MM.1S (cell line): Measurements from ENCODE around the gene LIN37.

ENCODE experiments used
- EZH2 ChIP-seq: fragments of 300-600 bp; sonication (generic); optimal IDR thresholded peaks from 2 replicates; pipeline ENCODE3; 2017; ENCODE audit warnings: low read depth, mild to moderate bottlenecking, antibody characterized with exemption, low read length, mixed read lengths
- TF ChIP-seq, protein P1 (sequence below): fragments of 300-600 bp; sonication (generic); IDR thresholded peaks from 2 replicates; pipeline ENCODE4 v1.5.1; 2016; ENCODE audit warnings: antibody characterized with exemption, low read length, mixed read lengths

DNA sequence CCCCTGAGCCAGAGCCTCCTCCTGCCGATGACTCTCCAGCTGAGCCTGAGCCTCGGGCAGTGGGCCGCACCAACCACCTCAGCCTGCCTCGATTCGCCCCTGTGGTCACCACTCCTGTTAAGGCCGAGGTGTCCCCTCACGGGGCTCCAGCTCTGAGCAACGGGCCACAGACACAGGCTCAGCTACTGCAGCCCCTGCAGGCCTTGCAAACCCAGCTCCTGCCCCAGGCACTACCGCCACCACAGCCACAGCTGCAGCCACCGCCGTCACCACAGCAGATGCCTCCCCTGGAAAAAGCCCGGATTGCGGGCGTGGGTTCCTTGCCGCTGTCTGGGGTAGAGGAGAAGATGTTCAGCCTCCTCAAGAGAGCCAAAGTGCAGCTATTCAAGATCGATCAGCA, 27.0 kb upstream of the LIN37 start:
- TF ChIP-seq, protein P1, sequence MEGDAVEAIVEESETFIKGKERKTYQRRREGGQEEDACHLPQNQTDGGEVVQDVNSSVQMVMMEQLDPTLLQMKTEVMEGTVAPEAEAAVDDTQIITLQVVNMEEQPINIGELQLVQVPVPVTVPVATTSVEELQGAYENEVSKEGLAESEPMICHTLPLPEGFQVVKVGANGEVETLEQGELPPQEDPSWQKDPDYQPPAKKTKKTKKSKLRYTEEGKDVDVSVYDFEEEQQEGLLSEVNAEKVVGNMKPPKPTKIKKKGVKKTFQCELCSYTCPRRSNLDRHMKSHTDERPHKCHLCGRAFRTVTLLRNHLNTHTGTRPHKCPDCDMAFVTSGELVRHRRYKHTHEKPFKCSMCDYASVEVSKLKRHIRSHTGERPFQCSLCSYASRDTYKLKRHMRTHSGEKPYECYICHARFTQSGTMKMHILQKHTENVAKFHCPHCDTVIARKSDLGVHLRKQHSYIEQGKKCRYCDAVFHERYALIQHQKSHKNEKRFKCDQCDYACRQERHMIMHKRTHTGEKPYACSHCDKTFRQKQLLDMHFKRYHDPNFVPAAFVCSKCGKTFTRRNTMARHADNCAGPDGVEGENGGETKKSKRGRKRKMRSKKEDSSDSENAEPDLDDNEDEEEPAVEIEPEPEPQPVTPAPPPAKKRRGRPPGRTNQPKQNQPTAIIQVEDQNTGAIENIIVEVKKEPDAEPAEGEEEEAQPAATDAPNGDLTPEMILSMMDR = no peak
- no peak for TF ChIP-seq EZH2
